Endometrial microvascular endothelial cells (primary cell): ENCODE results near the gene BAK1. TPM values are rescaled to one million over a fixed set of nuclear protein-coding genes. Genes with fewer than 3 reads are reported as not detected.

Source experiments
- in situ Hi-C: cut with HindIII; loops from 2 replicates; pipeline ENCODE4 v1.10.0; 2017; ENCODE audit warnings: low sequenced_read_pairs, low pct_unique_long_range_greater_than_20kb; ENCODE audit errors: inconsistent ontology term
- total RNA-seq: library from RNA; depleted of rRNA; stranded (reverse); fragments of >200 nt; gene quantifications from one replicate; pipeline ENCODE4 v1.2.3, GENCODE V29; 2015; ENCODE audit errors: inconsistent ontology term

The BAK1 gene
- total RNA-seq, 1 donor from 2014 or later = 13.7 TPM

- in situ Hi-C loops = no loop called here
Observed at GRCh38 chr6:33590531-33591198, 10.6 kb upstream of the BAK1 start.

GRCh38 chr6:33589731-33590530, 9.9 kb upstream of the BAK1 start:
- in situ Hi-C loops = no loop called here

- in situ Hi-C loops = no loop called here
Observed at GRCh38 chr6:33589392-33589730, 9.3 kb upstream of the BAK1 start.

GRCh38 chr6:33588894-33589293, 8.8 kb upstream of the BAK1 start:
- in situ Hi-C loops = no loop called here

- in situ Hi-C loops = no loop called here
Observed at GRCh38 chr6:33587529-33587928, 7.5 kb upstream of the BAK1 start.

- in situ Hi-C loops = no loop called here
Observed at GRCh38 chr6:33586108-33586640, 6.1 kb upstream of the BAK1 start.

GRCh38 chr6:33585403-33586107, 5.5 kb upstream of the BAK1 start:
- in situ Hi-C loops = no loop called here

GRCh38 chr6:33584700-33585402, 4.8 kb upstream of the BAK1 start:
- in situ Hi-C loops = no loop called here

- in situ Hi-C loops = no loop called here
Observed at GRCh38 chr6:33583591-33584155, 3.6 kb upstream of the BAK1 start.

GRCh38 chr6:33581186-33581585, 1.1 kb upstream of the BAK1 start:
- in situ Hi-C loops = no loop called here

GRCh38 chr6:33578588-33579011, 1.5 kb downstream of the BAK1 start:
- in situ Hi-C loops = no loop called here

- in situ Hi-C loops = no loop called here
Observed at GRCh38 chr6:33578164-33578563, 1.9 kb downstream of the BAK1 start.

- in situ Hi-C loops = no loop called here
Observed at GRCh38 chr6:33577718-33578117, 2.4 kb downstream of the BAK1 start.

- in situ Hi-C loops = no loop called here
Observed at GRCh38 chr6:33577106-33577535, 3.0 kb downstream of the BAK1 start.

- in situ Hi-C loops = no loop called here
Observed at GRCh38 chr6:33576668-33577067, 3.4 kb downstream of the BAK1 start.

- in situ Hi-C loops = no loop called here
Observed at GRCh38 chr6:33575211-33575610, 4.9 kb downstream of the BAK1 start.

GRCh38 chr6:33571637-33572316, 8.3 kb downstream of the BAK1 start:
- in situ Hi-C loops = no loop called here
